Fibroblast of lung (primary cell): ENCODE data around the gene RNLS. TPM values are rescaled to one million over a fixed set of nuclear protein-coding genes. Genes with fewer than 3 reads are reported as not detected.

ENCODE experiments used
- DNase-seq, 2 donors: peaks; one replicate each; pipeline versions ENCODE4 v3.0.0 to v3.0.0-alpha.2; 2010; ENCODE audit warnings: low read depth in 2 of 2
- H2AFZ ChIP-seq: 2 replicates; pipeline ENCODE4 v1.5.1; 2012; ENCODE audit warnings: low read length, control low read depth, inconsistent platforms
- H3K27ac ChIP-seq: 2 replicates; pipeline ENCODE4 v1.5.1; 2011; ENCODE audit warnings: low read length, control low read depth; ENCODE audit not compliant: insufficient read depth
- H3K27me3 ChIP-seq: 2 replicates; pipeline ENCODE4 v1.5.1; 2011; ENCODE audit warnings: mild to moderate bottlenecking, low read length; ENCODE audit not compliant: control insufficient read depth, insufficient read depth
- H3K36me3 ChIP-seq: 2 replicates; pipeline ENCODE4 v1.5.1; 2011; ENCODE audit warnings: low read length; ENCODE audit not compliant: control insufficient read depth, insufficient read depth
- H3K4me1 ChIP-seq: 2 replicates; pipeline ENCODE4 v1.5.1; 2011; ENCODE audit warnings: low read length; ENCODE audit not compliant: control insufficient read depth, insufficient read depth; ENCODE audit errors: extremely low read depth
- H3K4me2 ChIP-seq: 2 replicates; pipeline ENCODE4 v1.5.1; 2011; ENCODE audit warnings: low read length, control low read depth; ENCODE audit not compliant: insufficient read depth; ENCODE audit errors: extremely low read depth
- H3K4me3 ChIP-seq, 4 experiments: fragments of 200-600 bp in 1 of 4; sonication (generic) in 1 of 4; replicated peaks in 1 of 4; 2 replicates each; pipeline ENCODE4 v1.5.1; 2011 to 2016; ENCODE audit warnings: low read length in 4 of 4, low read depth in 3 of 4, mild to moderate bottlenecking in 3 of 4, control low read depth in 2 of 4, inconsistent platforms in 1 of 4, mixed read lengths in 1 of 4; ENCODE audit not compliant: insufficient read depth in 1 of 4; ENCODE audit errors: control extremely low read depth in 1 of 4
- H3K79me2 ChIP-seq: 2 replicates; pipeline ENCODE4 v1.5.1; 2012; ENCODE audit warnings: mild to moderate bottlenecking, low read length, inconsistent platforms; ENCODE audit not compliant: control insufficient read depth, insufficient read depth
- H3K9ac ChIP-seq: 2 replicates; pipeline ENCODE4 v1.5.1; 2011; ENCODE audit warnings: mild to moderate bottlenecking, low read length, control low read depth; ENCODE audit not compliant: insufficient read depth
- H3K9me3 ChIP-seq: 2 replicates; pipeline ENCODE4 v1.5.1; 2012; ENCODE audit warnings: low read depth, low read length; ENCODE audit not compliant: control insufficient read depth, insufficient read depth
- H4K20me1 ChIP-seq: 2 replicates; pipeline ENCODE4 v1.5.1; 2011; ENCODE audit warnings: low read length; ENCODE audit not compliant: control insufficient read depth, insufficient read depth; ENCODE audit errors: extremely low read depth
- CTCF ChIP-seq, 2 donors: IDR thresholded peaks in 1 of 2; conservative IDR thresholded peaks in 1 of 2; 1 replicate in 1 of 2; 2 replicates in 1 of 2; pipeline ENCODE4 v1.5.1; 2011 to 2012; ENCODE audit warnings: low read length in 2 of 2, control low read depth in 1 of 2, inconsistent platforms in 1 of 2, low read depth in 1 of 2, mild to moderate bottlenecking in 1 of 2
- EZH2 ChIP-seq: IDR thresholded peaks from 2 replicates; pipeline ENCODE4 v1.5.1; 2012; ENCODE audit warnings: low read length, control low read depth, mild to moderate bottlenecking; ENCODE audit errors: missing control alignments
- polyA plus RNA-seq, 2 donors: library from polyadenylated mRNA; depleted of rRNA in 1 of 2; stranded (reverse) in 1 of 2; unstranded in 1 of 2; fragments of >200 nt; gene quantifications; 2 replicates each; pipeline ENCODE4 v1.2.1, GENCODE V29; 2011 to 2012; ENCODE audit warnings: missing spikeins in 1 of 2
- total RNA-seq: library from RNA; depleted of rRNA; stranded (reverse); fragments of >200 nt; gene quantifications from 2 replicates; pipeline ENCODE4 v1.2.1, GENCODE V29; 2014

The RNLS gene
- total and polyA plus RNA-seq, 2 donors (not counting 1 experiment from before 2014, with no cell fraction given): 16.5 to 18.4 TPM

GRCh38 chr10:88522715-88523114, 60.4 kb downstream of the RNLS start:
- no peaks in the 10 kb centered on the region for H3K9me3 ChIP-seq
- peak in 1 of 2 donors; percentile 56 for DNase-seq
- no peak overlapping the region for H3K27ac ChIP-seq
- no peaks in the 10 kb centered on the region for H4K20me1 ChIP-seq
- H3K4me3 ChIP-seq: no peak overlapping the region
- no peaks in the 10 kb centered on the region for H3K79me2 ChIP-seq
- H2AFZ ChIP-seq: no peak overlapping the region
- no peaks in the 10 kb centered on the region for H3K36me3 ChIP-seq
- no peaks in the 10 kb centered on the region for H3K4me1 ChIP-seq
- no peaks in the 10 kb centered on the region for H3K27me3 ChIP-seq
- H3K4me2 ChIP-seq: no peak overlapping the region
- no peak overlapping the region for H3K9ac ChIP-seq
- TF ChIP-seq CTCF (conservative IDR thresholded peaks at IDR 0.05 in 1 of 2, IDR thresholded peaks at IDR 0.05 in 1 of 2; ENCODE audit: low read depth in 1 of 2, low read length in 2 of 2) (no peak), EZH2 (no peak)

DNA sequence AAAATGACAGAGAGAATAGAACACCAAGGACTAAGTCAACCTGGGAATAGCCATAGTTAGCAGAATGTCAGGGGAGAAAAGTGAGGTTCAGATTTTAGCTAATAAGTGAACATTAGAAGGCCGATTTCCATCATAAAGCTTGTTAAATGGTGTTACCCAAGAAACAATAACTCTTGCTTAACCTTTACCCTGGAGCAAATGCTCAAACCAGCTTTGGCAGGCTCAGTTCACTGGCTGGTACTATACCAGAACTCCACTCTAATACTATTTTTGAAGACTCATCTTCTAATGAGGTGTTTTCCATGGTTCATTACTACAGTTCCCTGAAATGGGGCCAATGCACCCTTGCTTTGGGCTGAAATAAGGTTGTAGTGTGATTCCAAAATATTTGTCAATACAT, 61.3 kb downstream of the RNLS start:
- Histone ChIP-seq H3K9ac (no peak overlapping the region), H3K27me3 (no peaks in the 10 kb centered on the region), H3K9me3 (no peaks in the 10 kb centered on the region)

DNA sequence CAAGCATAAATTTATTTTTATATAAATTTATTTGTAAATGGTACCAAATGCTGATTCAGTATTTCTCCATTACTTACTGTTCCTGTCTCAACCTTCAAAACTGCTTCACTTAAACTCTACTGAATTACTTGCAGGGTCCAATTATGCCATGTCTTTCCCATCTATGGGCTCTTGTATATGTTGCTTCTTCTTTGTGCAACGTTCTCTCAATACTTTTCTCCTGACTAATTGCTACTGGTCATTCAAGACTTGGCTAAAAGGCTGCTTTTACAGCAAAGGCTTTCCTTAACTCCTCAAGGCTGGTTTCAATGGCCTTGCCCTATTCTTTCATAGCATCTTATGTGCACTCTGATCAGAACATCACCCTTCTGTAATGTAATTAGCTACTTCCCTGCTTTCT, 67.9 kb downstream of the RNLS start:
- Histone ChIP-seq H3K4me1 (no peaks in the 10 kb centered on the region), H3K4me3 (no peak overlapping the region), H2AFZ (no peak overlapping the region), H3K9ac (no peak overlapping the region), H3K36me3 (no peaks in the 10 kb centered on the region), H3K27me3 (no peaks in the 10 kb centered on the region), H3K79me2 (no peaks in the 10 kb centered on the region), H3K9me3 (no peaks in the 10 kb centered on the region), H3K27ac (no peak overlapping the region), H4K20me1 (no peaks in the 10 kb centered on the region), H3K4me2 (no peak overlapping the region)
- TF ChIP-seq CTCF (conservative IDR thresholded peaks at IDR 0.05 in 1 of 2, IDR thresholded peaks at IDR 0.05 in 1 of 2; ENCODE audit: low read depth in 1 of 2, low read length in 2 of 2) (no peak), EZH2 (no peak)
- peak in 1 of 2 donors; percentile 42 for DNase-seq

More for the DNA sequence above, 61.3 kb downstream of the RNLS start:
- Histone ChIP-seq H4K20me1 (no peaks in the 10 kb centered on the region), H3K79me2 (no peaks in the 10 kb centered on the region), H3K4me3 (no peak overlapping the region), H3K4me2 (no peak overlapping the region), H3K4me1 (no peaks in the 10 kb centered on the region), H3K27ac (no peak overlapping the region), H3K36me3 (no peaks in the 10 kb centered on the region), H2AFZ (no peak overlapping the region)
- DNase-seq: no peak
- TF ChIP-seq EZH2 (no peak), CTCF (conservative IDR thresholded peaks at IDR 0.05 in 1 of 2, IDR thresholded peaks at IDR 0.05 in 1 of 2; ENCODE audit: low read depth in 1 of 2, low read length in 2 of 2) (no peak)
